GM12891 (cell line): ENCODE measurements around the gene CLTB.

Source experiments
- PAX5 ChIP-seq: IDR thresholded peaks from 2 replicates; pipeline ENCODE4 v1.6.1; 2011; ENCODE audit warnings: low read length, moderate library complexity, mild to moderate bottlenecking; ENCODE audit not compliant: insufficient read depth, severe bottlenecking
- POLR2A ChIP-seq: IDR thresholded peaks from 2 replicates; pipeline ENCODE4 v1.6.1; 2011; ENCODE audit warnings: low read depth, low read length, control low read depth
- POLR2AphosphoS5 ChIP-seq: IDR thresholded peaks from 2 replicates; pipeline ENCODE4 v1.6.1; 2011; ENCODE audit warnings: low read depth, low read length, control low read depth
- SPI1 ChIP-seq: IDR thresholded peaks from 2 replicates; pipeline ENCODE4 v1.6.1; 2011; ENCODE audit warnings: low read depth, low read length, control low read depth
- TAF1 ChIP-seq: IDR thresholded peaks from 2 replicates; pipeline ENCODE4 v1.6.1; 2011; ENCODE audit warnings: low read depth, low read length, control low read depth

DNA sequence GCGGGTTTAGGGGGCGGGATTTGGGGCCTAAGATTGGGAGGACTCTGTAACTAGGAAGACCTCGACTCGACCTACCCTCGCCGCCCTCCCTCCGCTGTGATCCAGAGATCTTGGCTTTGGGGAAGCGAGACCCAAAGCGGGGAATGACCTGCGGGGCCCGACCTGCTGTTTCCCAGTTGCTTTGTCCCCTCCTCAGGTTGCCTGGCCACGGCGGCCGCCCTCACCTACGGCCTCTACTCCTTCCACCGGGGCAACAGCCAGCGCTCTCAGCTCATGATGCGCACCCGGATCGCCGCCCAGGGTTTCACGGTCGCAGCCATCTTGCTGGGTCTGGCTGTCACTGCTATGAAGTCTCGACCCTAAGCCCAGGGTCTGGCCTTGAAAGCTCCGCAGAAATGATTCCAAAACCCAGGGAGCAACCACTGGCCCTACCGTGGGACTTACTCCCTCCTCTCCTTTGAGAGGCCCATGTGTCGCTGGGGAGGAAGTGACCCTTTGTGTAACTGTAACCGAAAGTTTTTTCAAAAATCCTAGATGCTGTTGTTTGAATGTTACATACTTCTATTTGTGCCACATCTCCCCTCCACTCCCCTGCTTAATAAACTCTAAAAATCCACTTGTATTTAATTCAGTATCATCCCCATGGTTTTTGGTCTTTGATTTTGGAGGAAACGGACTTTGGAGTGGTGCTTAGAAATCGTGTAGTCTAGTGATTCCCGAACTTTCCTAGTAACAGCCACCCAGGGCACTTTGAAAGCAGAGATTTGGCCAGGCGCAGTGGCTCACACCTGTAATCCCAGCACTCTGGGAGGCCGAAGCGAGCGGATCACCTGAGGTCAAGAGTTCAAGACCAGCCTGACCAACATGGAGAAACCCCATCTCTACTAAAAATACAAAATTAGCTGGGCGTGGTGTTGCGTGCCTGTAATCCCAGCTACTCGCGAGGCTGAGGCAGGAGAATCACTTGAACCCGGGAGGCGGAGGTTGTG lies 26.9 kb downstream of the CLTB start:
- TF ChIP-seq TAF1 (peak; percentile 78), POLR2A (peak; percentile 68; the same call in 1 of the 2 replicates), PAX5 (no peak), POLR2AphosphoS5 (peak; percentile 92), SPI1 (peak; percentile 83)
